Measurements from ENCODE around the gene TMEM156. TPM values are rescaled to one million over a fixed set of nuclear protein-coding genes. Genes with fewer than 3 reads are reported as not detected.
A peak's percentile ranks its signal among the peaks of the same experiment; 100 is the strongest.

TMEM156 gene
- total and polyA plus RNA-seq, 4 donors, result 0.58 to 0.70 (median 0.64) TPM

- Histone ChIP-seq H3K4me3 (ENCODE audit: low read depth in 1 of 3, low read length in 3 of 3) (peak overlapping the region; percentile 61 to 100 (median 71)), H3K9me3 (ENCODE audit: control insufficient read depth in 4 of 4, low read length in 3 of 4) (no peaks in the 10 kb centered on the region), H3K36me3 (ENCODE audit: control insufficient read depth in 4 of 4, insufficient read depth in 3 of 4, low read depth in 1 of 4, low read length in 3 of 4) (no peaks in the 10 kb centered on the region), H3K27ac (ENCODE audit: low read depth in 1 of 2, low read length in 2 of 2) (peak overlapping the region; percentile 87), H3K27me3 (ENCODE audit: control insufficient read depth in 4 of 4, insufficient read depth in 4 of 4, low read length in 3 of 4) (no peaks in the 10 kb centered on the region), H3K9ac (ENCODE audit: low read depth in 1 of 2, low read length in 2 of 2) (peak overlapping the region in 1 of 2 donors; percentile 73), H3K4me1 (ENCODE audit: control insufficient read depth in 4 of 4, insufficient read depth in 4 of 4, low read length in 3 of 4) (peaks cover 5 to 34% (median 17%) of the 10 kb centered on the region in 4 donors)
- peak; percentile 87 for DNase-seq (ENCODE audit: low spot score)
- TF ChIP-seq REST (IDR thresholded peaks at IDR 0.05) (no peak), ZBTB33 (IDR thresholded peaks at IDR 0.05) (no peak), TAF1 (conservative IDR thresholded peaks at IDR 0.05) (peak; percentile 54), SP1 (IDR thresholded peaks at IDR 0.05) (peak; percentile 54), HNF4A (conservative IDR thresholded peaks at IDR 0.05) (peak; percentile 6 to 13), EGR1 (IDR thresholded peaks at IDR 0.05; ENCODE audit: low read depth in 2 of 2) (no peak), NR2F2 (IDR thresholded peaks at IDR 0.05) (peak; percentile 74), RXRA (IDR thresholded peaks at IDR 0.05) (peak; percentile 7 to 41), RAD21 (IDR thresholded peaks at IDR 0.05) (peak; percentile 27 to 32), CTCF (IDR thresholded peaks at IDR 0.05; ENCODE audit: low read depth, low read length, missing input control) (no peak), MAX (IDR thresholded peaks at IDR 0.05) (no peak), YY1 (IDR thresholded peaks at IDR 0.05) (no peak)
- WGBS, result 1% methylated on average over 54 of the region's 54 CpGs
Observed at GRCh38 chr4:39044364-39044955, 12.3 kb upstream of the TMEM156 start.

GRCh38 chr4:39043861-39044363 lies 11.7 kb upstream of the TMEM156 start:
- peak overlapping the region in 1 of 2 donors; percentile 73 for H3K9ac ChIP-seq (ENCODE audit: low read depth in 1 of 2, low read length in 2 of 2)
- no peaks in the 10 kb centered on the region for H3K36me3 ChIP-seq (ENCODE audit: control insufficient read depth in 4 of 4, insufficient read depth in 3 of 4, low read depth in 1 of 4, low read length in 3 of 4)
- H3K4me1 ChIP-seq (ENCODE audit: control insufficient read depth in 4 of 4, insufficient read depth in 4 of 4, low read length in 3 of 4), result peaks cover 5 to 34% (median 17%) of the 10 kb centered on the region in 4 donors
- no peak for DNase-seq (ENCODE audit: low spot score)
- H3K9me3 ChIP-seq (ENCODE audit: control insufficient read depth in 4 of 4, low read length in 3 of 4), result no peaks in the 10 kb centered on the region
- H3K27ac ChIP-seq (ENCODE audit: low read depth in 1 of 2, low read length in 2 of 2), result peak overlapping the region; percentile 87
- WGBS, result 27% methylated on average over 8 of the region's 8 CpGs
- H3K4me3 ChIP-seq (ENCODE audit: low read depth in 1 of 3, low read length in 3 of 3), result peak overlapping the region; percentile 6 to 100 (median 61)
- H3K27me3 ChIP-seq (ENCODE audit: control insufficient read depth in 4 of 4, insufficient read depth in 4 of 4, low read length in 3 of 4), result no peaks in the 10 kb centered on the region
- TF ChIP-seq SP1 (IDR thresholded peaks at IDR 0.05), result no peak
- no peak for TF ChIP-seq EGR1 (IDR thresholded peaks at IDR 0.05; ENCODE audit: low read depth in 2 of 2)
- TF ChIP-seq NR2F2 (IDR thresholded peaks at IDR 0.05), result no peak
- TF ChIP-seq YY1 (IDR thresholded peaks at IDR 0.05), result no peak
- no peak for TF ChIP-seq RAD21 (IDR thresholded peaks at IDR 0.05)
- TF ChIP-seq FOXA1 (IDR thresholded peaks at IDR 0.05), result no peak
- no peak for TF ChIP-seq FOXA2 (IDR thresholded peaks at IDR 0.05)
- no peak for TF ChIP-seq CTCF (IDR thresholded peaks at IDR 0.05; ENCODE audit: low read depth, low read length, missing input control)
- TF ChIP-seq ZBTB33 (IDR thresholded peaks at IDR 0.05), result no peak
